NAMALWA (cell line): ENCODE measurements around the gene TRAPPC12.
"Not testable (repeated sequence)": the region's sequence is repeated elsewhere in the genome, so short reads cannot be mapped to it uniquely, and the experiment has no call there.

Source experiments
- DNase-seq: peaks from one replicate; pipeline ENCODE4 v3.0.0-alpha.2; 2015; ENCODE audit warnings: low spot score

The TRAPPC12 gene

DNA sequence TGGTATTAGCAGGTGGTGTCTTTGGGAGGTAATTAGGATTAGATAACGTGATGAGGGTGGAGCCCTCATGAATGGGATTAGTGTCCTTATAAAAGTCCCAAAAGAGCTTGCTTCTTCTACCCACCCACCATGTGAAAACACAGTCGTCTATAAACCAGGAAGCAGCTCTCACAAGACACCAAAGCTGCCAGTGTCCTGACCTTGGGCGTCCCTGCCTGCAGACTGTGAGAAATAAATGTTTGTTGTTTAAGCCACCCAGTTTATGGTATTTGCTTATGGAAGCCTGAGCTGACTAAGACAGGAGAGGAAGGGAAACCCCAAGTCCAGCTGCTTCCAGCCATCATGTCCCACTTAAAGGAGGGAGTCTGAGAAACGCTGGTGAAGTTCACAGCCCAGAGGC lies 126.3 kb downstream of the TRAPPC12 start:
- no peak for DNase-seq

DNA sequence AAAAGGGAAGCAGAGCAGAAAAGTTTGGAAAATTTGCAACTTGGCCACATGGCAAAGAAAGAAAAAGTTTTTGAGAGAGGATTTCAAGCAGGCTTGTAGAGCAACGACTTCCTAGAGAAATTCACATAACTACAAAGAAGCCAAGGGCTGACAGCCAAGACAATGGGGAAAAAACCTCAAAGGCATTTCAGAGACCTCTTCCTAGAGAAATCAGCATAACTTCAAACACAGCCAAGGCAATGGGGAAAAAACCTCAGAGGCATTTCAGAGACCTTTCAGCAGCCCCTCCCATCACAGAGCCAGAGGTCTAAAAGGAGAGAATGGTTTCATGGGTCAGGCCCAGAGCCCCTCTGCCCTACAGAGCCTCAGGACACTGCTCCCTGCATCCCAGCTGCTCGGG lies 132.6 kb downstream of the TRAPPC12 start:
- no peak for DNase-seq

DNA sequence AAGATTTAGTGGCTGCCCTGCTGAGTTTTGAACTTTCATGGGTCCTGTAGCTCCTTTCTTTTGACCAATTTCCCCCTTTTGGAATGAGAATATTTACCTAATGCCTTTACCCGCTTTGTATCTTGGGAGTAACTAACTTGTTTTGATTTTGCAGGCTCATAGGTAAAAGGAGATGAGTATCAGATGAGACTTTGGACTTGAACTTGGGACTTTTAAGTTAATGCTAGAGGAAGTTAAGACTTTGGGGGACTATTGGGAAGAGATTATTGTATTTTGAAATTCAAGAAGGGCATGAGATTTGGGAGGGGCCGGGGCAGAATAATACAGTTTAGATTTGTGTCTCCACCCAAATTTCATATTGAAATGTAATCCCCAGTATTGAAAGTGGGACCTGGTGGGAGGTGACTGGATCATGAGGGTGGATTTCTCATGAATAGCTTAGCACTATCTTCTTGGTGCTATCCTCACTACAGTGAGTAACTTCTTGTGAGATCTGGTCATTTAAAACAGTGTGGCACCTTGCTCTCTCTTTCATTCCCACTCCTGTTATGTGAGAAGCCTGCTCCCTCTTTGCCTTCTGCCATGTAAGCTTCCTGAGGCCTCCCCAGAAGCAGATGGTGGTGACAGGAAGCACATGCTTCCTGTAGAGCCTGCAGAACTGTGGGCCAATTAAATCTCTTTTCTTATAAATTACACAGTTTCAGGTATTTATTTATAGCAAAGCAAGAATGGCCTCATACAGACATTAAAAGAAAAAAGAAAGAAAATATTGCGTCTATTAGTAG lies 133.7 kb downstream of the TRAPPC12 start:
- DNase-seq, result no peak

DNA sequence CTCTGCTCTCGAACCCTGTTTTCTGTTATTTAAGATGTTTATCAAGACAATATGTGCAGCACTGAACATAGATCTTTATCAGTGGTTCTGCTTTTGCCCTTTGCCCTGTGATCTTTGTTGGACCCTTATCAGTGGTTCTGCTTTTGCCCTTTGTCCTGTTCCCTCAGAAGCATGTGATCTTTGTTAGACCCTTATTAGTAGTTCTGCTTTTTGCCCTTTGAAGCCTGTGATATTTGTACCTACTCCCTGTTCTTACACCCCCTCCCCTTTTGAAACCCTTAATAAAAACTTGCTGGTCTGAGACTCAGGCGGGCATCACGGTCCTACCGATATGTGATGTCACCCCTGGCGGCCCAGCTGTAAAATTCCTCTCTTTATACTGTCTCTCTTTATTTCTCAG lies 135.9 kb downstream of the TRAPPC12 start:
- not testable (repeated sequence) for DNase-seq

DNA sequence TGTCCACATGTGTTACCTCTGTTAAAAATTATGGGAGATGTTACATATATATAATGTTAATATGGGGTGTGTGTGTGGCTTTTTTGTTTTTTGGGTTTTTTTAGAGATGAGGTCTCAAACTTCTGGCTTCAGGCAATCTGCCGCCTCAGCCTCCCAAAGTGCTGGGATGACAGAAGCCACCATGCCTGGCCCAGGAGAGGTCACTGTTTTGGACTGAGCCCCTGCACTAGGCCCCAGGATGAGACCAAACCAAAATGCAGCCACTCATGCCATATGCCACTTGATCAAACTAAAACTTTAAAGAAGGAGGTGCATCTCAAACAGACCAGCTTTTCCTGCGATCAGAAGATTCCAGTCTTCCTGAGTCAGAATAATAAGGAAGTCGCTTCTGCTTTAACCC lies 137.3 kb downstream of the TRAPPC12 start:
- no peak for DNase-seq

DNA sequence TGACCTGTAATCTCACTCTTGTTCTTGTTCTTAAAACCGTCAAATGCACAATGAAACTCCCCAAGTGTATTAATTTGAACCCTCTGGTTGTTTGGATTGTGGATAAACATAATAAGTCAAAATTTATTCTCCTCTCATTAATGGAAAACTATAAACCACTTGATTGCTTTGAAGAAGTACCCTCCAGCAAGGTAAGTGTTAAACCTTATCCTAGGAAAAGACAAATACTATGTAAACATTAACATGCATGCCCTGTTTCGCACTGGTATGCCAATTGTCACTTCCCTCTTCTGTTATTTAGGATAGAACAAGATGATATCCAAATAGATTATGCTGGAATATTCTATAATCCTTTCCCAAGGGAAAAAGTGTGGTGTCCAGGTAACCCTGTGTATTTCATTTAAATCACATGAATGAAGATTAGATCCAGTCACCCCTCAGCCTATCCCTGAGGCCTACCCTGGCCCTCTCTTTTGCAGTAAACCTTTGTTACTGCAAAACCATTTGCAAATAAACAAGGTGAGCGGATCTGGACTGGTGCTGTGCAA lies 138.5 kb downstream of the TRAPPC12 start:
- no peak for DNase-seq

DNA sequence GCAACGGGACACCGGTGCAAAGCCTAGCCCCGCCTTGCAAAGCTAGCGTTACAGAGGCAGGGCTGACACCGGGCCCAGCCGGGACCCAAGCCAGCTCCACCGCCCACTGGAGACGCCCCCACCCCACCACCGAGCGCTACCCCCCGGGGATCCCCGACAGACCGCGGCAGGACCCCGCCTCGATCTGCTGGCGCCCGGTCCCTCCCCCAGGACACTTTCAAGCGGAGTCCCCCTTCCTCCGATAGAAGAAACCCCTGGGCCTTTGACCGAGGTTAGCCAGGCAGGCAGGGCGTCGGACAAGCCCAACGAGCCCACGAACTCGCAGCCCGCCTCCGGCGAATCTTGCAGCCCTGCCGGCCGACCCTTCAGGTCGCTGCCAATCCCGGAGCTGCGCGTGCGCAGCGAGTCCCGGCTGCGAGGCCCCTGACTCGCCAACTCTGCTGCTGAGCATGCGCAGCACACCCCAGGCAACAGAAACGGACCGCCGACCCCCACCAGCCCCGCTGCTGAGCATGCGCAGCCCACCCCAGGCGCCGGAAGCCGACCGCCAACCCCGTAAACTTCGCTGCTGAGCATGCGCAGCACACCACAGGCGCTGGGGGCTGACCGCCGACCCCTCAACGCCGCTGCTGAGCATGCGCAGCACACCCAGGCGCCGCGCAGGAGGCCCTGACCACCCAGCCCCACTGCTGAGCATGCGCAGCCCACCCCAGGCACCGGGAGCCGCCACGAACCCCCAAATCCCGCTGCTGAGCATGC lies 139.2 kb downstream of the TRAPPC12 start:
- DNase-seq, result peak; percentile 98

DNA sequence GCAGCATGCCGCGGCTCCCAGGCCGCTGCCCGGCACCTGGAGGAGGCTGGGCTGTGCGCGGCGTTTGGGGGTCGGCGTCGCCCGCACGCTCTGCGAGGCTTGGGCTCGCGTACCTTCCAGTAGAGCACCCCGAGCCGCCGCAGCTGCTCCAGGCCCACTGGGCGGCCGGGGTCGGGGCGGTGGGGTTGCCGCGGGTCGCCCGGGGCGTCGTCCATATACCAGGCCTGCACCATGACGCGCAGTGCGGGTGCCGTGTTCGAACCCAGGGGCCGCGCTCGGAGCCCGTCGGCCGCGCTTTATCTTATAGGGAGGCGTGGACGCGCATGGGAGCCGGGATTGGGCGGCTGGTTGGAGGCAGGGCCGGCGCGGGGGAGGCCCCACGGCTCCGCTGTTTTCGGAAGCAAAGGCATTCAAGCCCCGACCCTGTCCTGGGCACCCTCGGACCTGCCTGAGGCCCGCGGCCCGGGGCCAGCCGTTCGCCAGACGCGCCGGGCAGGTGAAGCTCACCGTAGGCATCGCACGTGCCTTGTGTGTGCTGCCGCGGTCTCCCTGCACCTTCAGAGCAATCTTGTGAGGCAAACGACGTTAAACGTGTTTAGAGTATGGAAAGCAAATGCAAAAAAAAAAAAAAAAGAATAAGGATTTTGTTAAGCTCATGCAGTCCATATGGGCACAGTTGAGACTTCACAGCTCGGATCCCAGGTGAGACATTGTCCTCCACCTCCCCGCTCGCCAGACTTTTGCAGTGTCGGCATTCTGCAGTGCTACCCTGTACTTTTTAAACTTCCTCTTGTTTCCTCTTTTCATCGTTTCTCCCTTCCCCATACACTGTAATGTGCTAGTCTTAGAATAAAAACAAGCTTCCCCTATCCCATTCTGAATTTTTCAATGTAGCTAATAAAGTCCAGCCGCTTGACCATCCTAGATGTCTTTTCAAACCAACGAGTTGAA lies 140.0 kb downstream of the TRAPPC12 start, which contains the start of gene ADI1:
TSS of gene ADI1 (minus strand) at position 277 of the 951 bp plus-strand sequence. CDS start at position 233, 44 bp downstream.
- DNase-seq, result peak; percentile 82

DNA sequence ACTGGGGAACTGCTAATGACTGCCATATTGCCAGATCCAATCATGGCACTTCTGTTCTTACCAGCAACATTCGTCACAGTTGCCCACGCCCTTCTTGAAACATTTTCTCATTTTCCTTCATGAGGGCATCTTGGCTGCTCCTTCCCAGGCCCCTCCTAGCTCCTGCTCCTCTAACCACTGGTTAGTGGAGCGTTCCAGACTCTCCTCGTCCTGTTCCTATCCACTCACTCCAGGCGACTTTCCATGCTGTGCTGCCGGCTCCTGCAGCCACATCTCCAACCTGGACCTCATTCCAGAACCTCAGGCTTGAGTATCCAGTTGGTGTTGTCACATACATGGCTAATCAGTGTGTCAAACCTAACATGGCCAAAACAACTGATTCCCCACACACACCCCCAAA lies 141.1 kb downstream of the TRAPPC12 start:
- DNase-seq, result no peak

DNA sequence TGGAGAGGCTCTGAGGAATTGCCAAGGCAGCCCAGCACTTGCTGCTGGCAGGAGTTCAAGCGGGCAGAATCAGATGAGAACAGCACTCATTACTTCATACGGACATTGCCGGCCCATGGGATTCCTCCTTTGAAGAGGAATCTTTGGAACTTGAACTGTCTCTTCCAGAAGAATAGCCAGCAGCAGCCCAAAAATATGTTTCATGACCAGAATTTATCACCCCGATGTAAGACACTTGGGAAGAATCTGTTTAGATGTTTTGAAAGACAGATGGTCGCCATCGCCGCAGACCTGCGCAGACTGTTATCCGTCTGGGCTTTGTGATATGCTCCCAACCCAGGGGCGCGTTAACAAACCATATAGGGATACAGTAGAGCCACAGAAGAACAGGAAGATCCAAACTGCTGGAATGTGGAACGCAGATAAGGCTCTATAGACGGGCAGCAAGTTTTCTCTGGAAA lies 143.5 kb downstream of the TRAPPC12 start:
- DNase-seq, result no peak

DNA sequence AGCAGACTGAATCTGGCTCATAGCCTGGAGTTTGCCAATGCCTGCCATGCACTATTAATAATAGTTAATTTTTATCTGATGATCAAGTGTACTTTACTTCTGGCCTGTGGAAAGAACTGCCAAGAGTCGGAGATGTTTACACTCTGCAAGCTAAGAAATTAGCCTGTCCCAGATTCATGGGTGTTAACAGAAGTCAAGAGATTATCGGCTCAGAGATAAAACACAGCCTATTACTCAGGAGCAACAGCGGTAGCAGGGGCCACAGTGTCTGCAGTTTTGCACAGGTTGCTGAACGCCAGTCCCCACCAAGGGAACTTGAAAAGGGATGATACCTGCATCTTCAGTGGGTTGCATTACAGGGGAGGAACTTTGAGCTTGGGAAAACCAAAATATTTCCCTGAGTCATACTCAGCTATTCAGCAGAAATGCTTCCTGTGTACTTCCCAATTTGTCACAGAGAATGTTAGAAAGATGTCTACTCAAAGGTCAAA lies 144.1 kb downstream of the TRAPPC12 start:
- DNase-seq, result no peak

DNA sequence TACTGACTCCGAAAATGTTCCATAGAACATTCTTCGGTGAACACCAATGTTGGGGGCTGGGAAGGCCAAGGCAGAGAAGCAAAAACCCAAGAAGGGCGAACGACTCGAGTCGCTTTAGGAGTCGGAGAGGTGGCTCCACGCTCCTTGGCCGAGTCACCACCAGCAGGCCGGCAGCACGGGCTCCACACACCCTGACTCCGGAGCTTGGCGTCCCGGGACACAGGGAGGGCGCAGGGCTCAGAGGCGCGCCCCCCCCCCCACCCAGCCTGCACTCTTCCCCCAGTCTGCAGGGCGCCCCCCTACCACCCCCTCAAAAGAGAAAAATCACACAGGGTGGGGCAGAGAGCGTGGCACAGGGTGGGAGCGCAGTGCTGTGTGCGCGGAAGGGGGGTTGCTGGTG lies 147.4 kb downstream of the TRAPPC12 start:
- no peak for DNase-seq

DNA sequence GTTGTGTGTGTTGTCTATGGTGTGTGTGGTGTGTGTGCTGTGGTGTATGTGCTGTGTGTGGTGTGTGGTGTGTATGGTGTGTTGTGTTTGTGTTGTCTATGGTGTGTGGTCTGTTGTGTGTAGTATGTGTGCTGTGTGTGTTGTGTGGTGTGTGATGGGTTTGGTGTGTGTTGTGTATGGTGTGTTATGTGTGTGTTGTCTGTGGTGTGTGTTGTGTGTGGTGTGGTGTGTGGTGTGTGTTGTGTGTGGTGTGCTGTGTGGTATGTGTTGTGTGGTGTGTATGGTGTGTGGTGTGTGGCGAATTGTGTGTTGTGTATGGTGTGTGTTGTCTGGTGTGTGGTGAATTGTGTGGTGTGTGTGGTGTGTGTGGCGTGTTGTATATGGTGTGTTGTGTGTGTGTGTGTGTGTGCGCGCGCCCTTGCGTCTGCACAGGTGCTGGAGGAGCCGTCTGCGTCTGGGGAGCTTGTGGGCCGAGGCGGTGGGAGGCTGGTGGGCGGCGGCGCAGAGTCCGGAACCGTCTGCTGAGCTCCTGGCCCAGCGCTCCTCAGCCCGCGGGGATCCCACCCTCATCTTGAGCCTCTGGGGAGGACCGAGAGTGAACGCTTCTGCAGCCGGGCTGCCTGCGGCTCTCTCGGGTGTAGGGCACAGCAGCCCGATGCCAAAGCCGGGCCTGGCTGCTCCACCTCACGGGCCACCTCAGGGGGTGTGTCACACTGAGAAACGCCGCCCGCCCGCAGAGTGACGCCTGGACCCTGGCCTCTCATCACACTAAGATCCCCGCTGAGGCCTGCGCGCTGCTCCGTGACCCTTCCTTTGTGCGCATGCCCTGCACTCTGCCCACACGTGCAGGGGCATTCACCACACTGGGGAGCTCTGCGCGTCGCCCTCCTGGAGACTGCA lies 148.6 kb downstream of the TRAPPC12 start:
- DNase-seq, result no peak
